Measurements from ENCODE around the gene CDC5L.
"Not testable (repeated sequence)": the region's sequence is repeated elsewhere in the genome, so short reads cannot be mapped to it uniquely, and the experiment has no call there.

CDC5L gene

GRCh38 chr6:44422531-44422930 lies 35.0 kb downstream of the CDC5L start:
- DNase-seq, result no peak

- no peak for DNase-seq
Observed at GRCh38 chr6:44423306-44423705, 35.8 kb downstream of the CDC5L start.

- DNase-seq, result no peak
Observed at GRCh38 chr6:44425951-44426350, 38.4 kb downstream of the CDC5L start.

DNA sequence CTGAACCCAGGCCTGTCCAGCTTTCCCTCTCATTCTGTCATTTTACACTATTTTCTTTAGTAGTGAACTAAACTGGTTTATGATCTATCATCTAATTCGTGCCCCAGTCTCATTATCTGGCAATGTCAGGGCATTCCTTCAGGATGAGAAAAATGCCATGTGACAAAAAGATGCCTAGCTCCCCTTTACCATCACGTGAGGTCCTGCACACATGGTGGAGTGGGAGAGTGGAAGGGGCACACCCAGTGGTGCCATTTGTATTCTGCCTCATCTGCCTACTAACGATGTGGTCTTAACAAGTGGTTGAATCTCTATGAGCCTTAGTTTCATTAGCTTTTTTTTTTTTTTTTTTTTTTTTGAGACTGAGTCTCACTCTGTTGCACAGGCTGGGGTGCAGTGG lies 41.2 kb downstream of the CDC5L start:
- no peak for DNase-seq

DNA sequence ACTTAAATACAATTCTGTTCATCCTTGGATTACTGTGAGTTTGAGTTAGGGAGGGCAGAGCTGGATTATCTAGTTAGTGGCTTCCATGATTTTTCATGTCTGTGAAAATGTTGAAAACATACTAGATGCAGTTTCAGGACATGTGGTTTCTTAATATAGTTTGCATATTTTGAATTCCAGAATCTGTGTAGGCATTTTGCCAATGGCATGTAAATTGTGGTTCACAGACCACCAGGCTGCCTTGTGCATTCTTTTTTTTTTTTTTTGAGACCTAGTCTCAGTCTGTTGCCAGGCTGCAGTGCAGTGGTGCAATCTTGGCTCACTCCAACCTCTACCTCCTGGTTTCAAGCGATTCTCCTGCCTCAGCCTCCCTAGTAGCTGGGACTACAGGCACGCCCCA lies 42.8 kb downstream of the CDC5L start:
- DNase-seq, result no peak

DNA sequence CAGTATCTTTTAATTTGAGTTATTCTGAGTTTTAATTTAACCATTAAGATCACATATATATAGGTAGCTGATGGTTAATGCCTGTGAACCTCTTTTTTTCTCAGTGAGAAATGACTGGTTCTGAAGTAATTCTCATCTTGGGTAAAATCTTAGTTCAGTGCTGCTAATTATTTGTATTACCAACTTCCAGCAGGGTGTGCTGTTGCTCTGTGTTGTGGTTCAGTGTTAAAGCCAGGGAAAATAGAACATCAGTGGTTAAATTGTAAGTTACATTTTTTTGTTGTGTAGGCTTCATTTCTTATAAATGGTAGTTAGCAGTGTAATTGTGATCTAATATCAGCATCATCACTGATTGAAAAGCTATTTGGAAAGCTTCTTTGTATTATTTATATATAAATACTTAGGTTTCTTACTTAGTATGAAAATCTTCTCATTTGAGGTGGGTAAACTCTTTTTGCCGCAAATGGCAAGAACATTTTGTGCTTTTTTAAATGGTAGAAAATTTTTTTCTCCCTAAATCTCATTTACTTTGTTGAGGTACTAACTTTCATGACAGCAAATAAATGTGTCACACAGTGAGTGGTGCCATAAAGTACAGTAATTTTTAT lies 43.7 kb downstream of the CDC5L start:
- DNase-seq, result peak; percentile 52

DNA sequence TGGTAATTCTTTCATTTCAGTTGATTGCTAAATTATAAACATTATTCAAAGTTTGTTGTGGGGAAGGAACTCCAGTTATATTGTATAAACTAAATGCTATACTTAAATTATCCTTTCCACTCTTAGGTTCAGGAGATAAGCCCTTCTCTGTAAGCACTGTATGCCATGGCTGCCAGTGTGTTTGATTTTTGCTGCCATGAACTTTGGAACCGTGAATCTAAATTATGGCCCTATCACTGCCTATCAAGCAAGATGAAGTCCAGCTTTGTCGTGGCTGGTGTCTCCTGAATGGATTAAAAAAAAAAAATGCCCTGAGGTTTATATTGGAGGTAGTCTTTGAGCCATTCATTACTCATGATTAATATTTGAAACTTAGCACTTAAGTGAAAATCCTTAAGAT lies 44.7 kb downstream of the CDC5L start:
- no peak for DNase-seq

- no peak for DNase-seq
Observed at GRCh38 chr6:44432726-44433125, 45.2 kb downstream of the CDC5L start.

DNA sequence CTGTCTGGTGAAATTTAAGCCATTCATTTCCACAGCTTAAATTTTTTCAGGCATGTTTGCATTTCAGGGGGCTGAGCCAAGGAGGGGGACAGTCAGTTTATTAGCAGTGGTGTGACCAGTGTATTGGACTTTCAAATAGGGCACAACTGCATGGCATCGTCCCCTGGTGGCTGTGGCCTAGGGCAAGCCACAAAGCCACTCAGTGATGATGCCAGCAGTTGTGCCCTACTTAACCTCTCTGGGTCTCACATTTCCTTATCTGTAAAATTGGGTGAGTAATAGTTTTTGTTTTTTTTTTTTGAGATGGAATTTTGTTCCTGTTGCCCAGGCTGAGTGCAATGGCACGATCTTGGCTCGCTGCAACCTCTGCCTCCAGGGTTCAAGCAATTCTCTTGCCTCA lies 48.0 kb downstream of the CDC5L start:
- no peak for DNase-seq

- no peak for DNase-seq
Observed at GRCh38 chr6:44438827-44439226, 51.3 kb downstream of the CDC5L start.

- DNase-seq, result no peak
Observed at GRCh38 chr6:44439270-44440045, 52.0 kb downstream of the CDC5L start.

- no peak for DNase-seq
Observed at GRCh38 chr6:44441091-44441855, 53.8 kb downstream of the CDC5L start.

DNA sequence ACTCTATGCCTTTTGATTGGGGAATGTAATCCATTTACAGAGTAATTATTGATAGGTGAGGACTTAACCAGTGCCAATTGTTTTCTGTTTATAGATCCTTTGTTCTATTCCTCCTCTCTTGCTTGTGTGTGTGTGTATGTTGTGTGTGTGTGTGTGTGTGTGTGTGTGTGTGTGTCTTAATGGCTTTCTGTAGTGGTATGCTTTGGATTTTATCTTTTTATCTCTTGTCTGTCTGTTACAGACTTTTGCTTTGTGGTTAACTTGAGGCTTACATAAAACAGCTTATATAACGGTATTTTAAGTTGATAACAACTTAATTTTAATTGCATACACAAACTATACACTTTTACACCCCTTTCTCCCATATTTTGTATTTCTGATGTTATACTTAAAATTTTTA lies 54.7 kb downstream of the CDC5L start:
- no peak for DNase-seq

GRCh38 chr6:44442833-44443444 lies 55.4 kb downstream of the CDC5L start:
- no peak for DNase-seq

DNA sequence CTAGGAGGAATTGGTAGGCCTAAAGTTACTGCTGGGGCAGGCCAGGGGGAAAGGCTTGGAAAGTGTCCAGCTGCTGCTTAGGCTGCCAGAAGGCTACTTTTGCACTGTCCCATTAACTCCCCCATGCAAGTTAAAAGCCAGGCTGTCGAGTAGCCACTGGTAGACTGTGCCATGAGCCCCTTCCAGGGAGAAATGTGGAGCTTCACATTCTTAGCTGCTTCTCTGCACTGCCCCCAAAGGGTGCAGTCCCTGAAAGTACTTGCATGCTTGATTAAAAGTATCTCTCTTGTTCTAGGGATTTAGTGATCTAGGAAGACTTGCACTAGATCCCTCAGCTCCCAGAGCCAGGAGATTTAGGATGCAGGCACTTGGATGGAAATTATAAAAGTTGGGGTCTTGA lies 57.3 kb downstream of the CDC5L start:
- no peak for DNase-seq

DNA sequence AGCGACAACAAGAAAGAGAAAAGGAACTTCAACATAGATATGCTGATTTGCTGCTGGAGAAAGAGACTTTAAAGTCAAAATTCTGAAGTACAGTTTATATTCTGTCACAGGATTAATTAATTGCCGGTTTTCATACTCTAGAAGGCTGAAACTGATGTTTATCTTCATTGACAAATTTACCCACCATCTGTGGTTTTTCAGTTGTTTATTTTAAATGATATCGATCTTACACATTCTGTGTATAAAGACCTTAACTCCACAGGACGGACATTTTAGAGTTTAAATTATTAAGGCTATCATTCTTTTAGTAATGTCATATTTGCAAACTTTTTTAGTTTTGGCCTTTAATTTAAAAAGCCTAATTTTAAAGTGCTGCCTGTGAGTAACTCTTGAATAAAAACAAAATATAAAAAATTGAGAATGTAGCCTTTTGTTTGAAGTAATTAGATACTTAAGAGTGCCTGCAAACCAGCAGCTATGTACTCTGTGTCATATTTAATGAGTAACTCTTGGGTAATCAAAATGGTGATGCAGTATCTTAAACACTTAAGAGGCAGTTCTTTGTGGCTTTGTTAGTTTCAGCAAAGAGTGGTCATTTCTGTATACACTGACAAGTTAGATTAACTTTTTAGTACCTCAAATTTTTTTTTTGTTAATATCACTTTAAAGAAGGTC lies 59.3 kb downstream of the CDC5L start:
- no peak for DNase-seq

- not testable (repeated sequence) for DNase-seq
Observed at GRCh38 chr6:44449181-44449580, 61.7 kb downstream of the CDC5L start.

GRCh38 chr6:44451803-44452695 lies 64.5 kb downstream of the CDC5L start:
- no peak for DNase-seq

DNA sequence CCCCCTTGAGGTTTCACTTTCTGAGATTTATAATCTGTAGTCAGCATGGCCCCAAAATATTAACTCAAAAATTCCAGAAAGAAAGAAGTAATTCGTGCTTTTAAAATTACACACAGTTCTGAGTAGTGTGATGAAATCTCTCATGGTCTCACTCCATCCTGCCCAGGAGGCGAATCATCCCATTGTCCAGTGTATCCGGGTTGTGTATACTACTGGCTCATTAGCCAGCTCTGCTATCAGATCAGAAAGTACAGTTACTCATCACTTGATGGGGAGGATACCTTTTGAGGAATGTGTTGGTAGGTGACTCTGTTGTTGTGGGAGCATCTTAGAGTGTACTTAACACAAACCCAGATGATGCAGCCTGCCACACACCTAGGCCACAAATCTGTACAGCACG lies 65.2 kb downstream of the CDC5L start:
- no peak for DNase-seq

DNA sequence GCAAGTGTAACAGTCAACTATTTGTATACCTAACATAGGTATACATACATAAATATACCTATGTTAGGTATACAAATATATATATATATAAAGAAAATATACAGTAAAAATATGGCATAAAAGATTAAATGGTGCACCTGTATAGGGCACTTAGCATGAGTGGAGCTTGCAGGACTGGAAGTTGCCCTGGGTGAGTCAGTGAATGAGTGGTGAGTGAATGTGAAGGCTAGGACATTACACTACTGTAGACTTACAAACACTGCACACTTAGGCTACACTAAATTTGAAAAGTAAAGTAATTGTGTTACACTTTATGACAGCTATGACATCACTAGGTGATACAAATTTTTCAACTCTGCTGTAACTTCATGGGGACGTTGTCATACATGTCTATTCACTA lies 65.6 kb downstream of the CDC5L start:
- DNase-seq, result no peak

DNA sequence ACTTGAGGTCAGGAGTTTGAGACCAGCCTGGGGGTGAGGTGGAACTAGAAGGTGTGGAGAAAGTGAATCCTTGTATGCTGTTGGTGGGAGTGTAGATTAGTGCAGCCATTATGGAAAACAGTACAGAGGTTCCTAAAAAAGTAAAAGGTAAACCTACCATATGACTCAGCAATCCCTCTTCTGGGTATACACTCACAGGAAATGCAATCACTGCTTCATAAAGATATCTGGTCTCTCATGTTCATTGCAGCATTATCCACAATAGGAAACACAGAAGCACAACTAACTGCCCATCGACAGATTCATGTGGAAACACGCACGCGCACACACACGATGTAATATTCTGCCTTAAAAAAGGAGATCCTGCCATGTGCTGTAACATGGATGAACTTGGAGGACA lies 66.7 kb downstream of the CDC5L start:
- no peak for DNase-seq
